EH (cell line): ENCODE data around the gene SP110.
A peak's percentile ranks its signal among the peaks of the same experiment; 100 is the strongest.
"Not testable (repeated sequence)": the region's sequence is repeated elsewhere in the genome, so short reads cannot be mapped to it uniquely, and the experiment has no call there.

ENCODE experiments used
- DNase-seq: peaks from one replicate; pipeline ENCODE4 v3.0.0-alpha.2; 2015; ENCODE audit warnings: low read depth

Gene SP110

DNA sequence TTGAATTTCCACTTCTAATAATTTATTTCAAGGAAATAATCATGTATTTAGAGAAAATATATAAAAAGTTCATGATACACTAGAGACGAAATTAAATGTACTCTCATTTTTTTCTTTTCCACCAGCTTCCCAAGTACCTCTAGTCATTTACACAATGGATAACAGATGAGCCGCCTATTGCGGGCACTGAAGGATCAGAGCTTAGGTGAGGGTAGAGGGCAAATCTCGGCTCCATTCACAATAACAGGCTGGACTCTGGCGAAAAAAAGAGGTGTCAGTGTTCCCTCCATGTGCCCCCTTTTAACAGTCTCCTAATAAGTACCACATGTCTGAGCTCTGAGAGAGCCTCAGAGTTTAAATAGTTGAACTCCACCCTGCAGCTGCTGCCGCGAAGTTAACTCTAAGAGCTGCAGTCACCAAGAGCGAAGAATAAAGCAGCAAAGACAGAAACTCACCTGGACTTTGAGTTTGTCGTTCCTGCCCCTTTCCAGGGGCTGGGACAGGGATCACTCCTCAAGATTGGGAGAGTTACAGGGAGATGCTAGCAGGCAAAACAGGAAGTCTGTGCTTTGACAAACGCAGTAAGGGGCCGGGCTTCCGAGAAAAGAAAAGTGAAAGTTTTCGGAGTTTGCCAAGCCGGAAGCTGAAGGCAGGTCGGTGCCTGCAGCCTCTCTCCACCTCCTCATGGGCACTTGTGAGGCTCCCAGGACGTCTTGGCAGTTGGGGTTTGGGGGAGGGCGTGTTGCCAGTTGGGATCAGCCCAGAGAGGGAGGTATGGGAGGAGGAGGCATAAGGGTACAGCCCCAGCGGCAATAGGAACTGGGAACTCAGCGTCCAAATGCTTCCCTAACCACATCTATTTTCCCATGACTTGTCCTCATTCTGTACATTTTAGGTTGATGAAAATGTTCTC is at the start of gene SP110:
Gene SP110 (minus strand): TSS at position 566 of the 913 bp plus-strand sequence. CDS start 3,057 bp downstream, outside the sequence.
- peak; percentile 93 for DNase-seq

DNA sequence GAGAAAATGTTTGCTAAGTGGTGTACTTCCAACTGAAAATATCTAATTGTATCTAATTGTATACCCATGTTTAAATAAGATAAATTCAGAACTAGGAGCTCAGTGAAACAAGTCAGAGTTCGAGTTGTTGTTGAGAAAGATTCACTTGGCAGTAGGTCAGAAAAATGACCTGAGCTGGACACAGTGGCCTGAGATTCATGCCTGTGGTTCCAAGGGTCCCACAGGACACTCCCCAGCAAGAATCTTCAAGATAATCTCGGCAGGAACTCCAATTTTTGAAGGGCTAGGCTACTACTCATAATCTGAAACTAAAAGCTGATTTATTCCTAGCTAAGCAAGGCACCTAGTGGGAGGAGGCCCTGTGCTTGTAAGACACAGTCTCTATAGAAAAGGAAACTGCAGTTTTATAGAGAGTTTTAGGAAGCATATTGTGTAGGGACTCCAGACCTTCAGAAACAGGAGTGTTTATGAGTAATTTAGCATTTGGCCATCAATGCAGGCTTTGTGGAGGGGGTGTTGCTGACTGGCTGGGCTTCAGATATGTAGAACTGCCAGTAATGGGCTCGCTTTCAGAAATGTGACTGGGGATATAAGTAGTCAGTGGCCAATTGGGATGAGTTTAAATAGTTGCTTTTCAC is 48.9 kb upstream of the SP110 start:
- no peak for DNase-seq

DNA sequence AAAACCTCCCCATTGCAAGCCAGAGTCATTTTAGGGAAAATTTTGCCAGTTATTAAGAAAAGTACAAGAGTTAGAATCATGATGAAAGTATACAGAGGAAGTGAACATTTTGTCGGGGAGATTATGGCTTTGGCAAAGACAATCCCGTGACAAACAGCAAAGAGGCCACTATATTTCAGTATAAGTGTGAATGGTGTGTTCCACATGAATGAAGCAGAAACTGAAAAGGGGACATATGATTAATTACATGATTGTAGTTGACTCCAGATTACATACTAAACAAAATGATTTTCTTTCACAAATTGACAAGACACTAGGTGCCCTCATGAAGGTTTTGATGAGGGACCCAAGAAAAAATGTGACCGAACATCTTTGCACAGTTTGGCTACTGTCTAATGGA is 47.8 kb upstream of the SP110 start:
- no peak for DNase-seq

DNA sequence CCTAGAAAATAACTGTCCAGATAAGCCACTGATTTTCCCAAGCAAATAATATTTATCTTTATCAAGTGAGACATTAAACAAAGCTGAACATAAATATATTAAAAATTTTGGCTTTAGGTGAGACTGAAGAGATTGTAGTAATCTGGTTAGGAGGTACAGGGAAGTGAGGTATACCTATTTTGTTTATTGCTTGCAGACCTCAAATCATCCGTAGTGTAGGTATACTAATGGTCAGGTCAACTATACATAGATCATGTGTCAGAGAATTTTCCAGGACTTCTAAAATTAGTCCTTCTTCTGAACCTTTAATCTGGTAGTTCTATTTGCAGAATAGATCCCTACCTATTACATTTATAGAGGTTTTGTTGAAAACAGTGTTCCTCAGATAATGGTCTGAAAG is 47.3 kb upstream of the SP110 start:
- DNase-seq, result no peak

DNA sequence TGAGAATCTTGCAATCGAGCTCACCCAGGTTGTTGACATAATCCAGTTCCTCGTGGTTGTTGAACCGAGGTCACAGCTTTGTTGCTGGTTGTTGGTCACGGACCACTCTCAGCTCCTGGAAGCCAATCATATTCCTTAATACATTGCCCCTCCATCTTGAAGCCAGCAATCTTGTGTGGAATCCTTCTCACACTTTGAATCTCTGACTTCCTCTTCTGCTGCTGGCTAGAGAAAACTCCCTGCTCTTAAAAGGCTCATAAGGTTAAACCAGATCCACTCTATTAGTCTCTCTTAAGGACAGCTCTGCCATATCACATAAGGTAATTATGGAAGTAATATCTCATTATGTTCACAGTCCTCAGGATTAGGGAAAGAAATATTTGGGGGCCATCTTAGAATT is 46.9 kb upstream of the SP110 start:
- DNase-seq, result no peak

DNA sequence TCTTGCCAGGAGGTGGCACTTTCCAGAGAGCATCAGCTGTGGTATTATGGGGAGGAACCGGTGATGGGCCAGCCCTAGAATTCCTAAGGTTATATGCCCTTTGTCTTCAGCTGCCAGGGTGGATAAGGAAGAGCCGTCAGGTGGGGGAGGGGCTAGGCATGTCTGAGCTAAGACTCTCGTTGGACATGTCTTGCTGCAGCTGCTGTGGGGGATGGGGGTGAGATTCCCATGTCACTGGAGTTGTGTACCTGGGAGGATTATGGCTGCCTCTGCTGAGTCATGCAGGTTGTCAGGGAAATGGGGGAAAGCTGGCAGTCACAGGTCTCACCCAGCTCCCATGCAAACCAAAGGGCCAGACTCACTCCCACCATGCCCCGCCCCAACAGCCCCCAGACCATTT is 45.2 kb upstream of the SP110 start:
- not testable (repeated sequence) for DNase-seq

DNA sequence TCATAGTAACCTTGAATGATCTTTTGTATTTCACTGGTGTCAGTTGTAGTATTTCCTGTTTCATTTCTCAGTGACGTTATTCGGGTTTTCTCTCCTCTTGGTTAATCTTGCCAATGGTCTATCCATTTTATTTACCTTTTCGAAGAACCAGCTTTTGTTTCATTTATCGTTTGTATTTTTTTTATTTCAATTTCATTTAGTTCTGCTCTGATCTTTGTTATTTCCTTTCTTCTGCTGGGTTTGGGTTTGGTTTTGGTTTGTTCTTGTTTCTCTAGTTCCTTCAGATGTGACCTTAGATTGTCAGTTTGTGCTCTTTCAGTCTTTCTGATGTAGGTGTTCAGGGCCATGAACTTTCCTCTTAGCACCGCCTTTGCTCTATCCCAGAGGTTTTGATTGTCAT is 42.5 kb upstream of the SP110 start:
- DNase-seq, result no peak

DNA sequence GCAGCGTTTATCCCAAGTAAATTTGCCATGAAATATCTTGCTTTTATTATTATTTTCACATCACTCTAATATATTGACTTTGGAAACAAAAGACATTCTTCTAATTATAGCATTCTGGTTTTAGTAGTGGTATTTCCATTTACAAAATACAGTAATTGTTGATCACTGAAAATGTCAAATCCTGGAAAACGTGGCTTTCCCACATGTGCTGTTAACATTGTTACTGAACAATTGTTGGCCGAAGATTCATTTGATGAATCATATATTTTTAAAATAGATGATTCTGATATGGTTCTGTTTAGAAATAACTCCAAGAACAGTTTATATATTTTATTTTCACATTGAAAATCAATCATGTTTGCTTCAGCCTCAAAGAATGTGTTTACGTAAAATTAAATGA is 38.7 kb upstream of the SP110 start:
- no peak for DNase-seq

DNA sequence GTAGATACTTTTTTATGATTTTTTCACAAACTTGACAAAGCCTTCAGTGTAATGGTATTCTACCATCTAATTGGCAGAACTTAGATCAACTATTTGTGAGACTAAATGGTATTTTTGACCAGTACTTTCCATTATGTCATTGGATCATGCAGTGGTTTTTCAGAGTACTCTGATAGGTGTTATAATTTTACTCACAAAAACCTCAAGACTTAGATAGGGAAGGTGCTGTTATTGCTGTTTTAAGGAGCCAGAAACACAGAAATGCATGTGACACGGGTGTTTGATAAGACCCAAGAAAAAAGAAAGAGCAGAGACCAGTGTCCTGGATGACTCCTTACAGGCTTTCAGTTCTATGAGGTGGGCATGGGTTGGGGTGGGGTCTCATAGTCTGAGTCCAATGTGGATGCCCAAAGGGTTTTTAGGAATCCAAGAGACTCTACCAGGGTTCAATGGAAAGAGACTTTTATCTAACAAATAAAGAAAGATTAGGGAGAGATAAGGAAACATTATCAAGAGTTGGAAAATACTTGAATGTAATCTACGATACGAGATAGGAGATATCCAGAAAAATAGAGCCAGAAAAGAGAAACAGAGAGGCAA is 37.0 kb upstream of the SP110 start:
- DNase-seq, result no peak

DNA sequence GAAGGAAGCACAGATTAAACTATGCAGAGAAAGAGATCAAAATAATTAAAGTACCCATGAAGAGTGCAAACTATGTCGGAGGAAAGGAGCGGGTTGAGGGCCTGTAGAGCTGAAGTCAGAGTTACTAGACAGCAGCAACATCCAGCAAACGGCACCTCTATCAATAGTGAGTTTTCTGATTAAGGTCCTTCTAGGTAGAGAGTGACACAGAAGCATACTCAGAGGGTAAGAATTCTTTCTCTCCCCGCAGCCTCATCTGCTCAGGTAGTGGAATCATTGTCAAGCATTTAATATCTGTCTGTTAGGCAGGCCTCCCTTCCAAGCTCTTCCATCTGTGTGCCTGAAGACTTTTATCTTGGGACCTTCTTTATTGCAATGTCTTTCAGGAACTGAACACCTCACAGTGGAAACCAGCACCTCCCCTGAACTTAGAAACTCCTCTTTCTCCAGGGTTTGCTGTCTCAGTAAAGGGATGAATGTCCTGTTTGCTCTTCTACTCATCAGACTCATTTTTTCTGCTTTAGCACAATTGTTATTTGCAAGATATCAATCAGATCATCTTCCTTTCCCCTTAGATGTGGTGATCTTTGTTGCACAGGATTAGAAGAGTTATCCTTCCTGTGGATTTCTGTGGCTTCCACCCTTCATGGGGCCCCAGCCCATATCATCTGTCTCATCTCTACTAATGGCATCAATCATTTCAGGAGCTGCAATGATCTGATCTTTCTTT is 34.5 kb upstream of the SP110 start:
- DNase-seq, result no peak

DNA sequence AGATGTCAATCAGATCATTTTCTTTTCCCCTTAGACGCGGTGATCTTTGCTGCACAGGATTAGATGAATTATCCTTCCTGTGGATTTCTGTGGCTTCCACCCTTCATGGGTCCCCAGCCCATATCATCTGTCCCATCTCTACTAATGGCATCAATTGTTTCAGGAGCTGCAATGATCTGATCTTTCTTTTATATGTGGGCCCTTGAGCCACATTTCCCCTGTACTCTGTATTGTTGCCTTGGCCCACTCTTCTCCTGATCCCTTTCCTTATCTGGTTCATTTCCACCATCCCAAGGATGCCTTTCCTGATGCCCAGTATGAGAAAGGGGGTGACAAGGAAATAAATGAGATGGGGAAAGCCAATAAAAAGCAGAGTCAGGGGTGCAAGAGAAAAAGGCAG is 30.4 kb upstream of the SP110 start:
- no peak for DNase-seq

DNA sequence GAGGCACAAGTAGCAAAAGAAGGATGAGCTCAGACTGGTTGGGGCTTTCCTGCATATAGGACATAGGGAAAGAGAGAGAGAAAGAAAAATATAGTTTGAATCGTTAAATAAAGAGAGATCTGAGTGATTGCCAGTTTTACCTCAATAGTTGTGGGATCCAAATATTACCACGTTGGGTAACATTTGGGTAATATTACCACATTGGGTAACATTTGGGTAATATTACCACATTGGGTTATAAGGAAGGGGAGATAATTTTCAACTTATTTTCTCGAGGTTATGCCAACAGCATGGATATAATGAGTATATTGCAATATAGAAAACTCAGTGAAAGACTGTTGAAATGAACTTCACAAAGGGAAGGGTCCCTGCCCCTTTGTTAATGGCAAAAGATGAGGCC is 26.4 kb upstream of the SP110 start:
- DNase-seq, result no peak

DNA sequence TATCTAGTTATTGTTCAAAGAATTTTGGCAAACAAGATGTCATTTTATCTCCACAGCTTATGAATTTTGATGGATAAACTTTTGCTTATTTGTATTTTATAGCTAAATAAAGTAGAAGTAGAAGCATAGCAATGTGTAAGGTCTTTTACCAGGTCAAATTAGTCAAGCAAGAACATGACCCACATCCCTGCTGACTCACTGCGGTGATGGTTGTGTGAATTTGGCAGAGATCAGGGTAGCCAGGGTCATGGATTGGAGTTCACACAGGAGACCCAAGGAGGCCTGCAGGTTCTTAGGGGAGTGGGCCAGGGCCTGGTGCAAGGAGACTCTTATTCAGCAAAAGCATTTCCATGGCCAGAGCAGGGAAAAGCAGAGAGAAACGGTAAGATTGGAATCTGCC is 24.4 kb upstream of the SP110 start:
- DNase-seq, result no peak

DNA sequence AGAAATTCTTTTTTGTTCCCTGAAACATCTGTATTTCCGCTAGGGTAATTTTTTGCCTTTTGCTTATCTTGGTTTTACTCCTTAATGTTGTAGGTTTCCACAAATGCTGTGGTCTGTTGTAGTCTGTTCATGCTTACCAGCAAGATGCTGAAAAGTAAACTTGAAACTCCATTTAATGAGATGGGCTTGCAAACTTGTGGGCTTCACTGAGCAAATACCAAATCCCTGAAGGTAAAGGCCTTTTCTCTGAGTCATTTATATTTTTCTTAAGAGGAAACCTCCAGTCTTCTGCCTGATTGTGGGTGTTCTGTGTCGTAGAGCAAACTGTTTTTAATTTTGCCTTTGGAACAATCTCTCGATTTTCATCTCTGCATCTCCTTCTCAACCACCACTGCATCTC is 15.1 kb upstream of the SP110 start:
- peak; percentile 4 for DNase-seq

DNA sequence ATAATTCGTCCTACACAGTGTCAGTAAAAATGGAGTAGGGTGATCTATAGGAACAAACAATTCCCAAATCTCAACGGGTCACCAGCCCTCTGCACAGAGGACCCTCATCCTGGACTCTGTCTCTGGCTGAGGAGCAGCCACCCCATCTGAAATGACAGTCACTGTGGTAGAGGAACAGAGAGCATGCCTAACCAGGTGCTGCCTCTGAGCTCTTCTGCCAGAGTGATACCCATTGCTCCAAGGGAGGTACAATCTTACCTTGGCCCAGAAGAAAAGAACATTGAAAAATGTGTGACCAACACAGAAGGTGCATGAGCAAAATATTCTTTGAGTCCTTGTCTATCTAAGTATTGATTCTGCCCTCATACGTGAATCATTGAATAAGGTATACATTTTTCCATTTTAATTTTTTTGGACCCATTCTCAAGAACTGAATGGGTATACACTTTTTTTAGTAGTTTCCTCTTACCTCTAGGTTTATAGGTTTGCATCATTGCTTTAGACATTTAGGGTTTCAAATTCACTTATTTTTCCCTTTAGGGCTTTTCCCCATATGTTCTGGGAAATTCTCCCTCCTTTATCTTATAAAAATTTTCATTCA is 14.4 kb upstream of the SP110 start:
- DNase-seq, result no peak

DNA sequence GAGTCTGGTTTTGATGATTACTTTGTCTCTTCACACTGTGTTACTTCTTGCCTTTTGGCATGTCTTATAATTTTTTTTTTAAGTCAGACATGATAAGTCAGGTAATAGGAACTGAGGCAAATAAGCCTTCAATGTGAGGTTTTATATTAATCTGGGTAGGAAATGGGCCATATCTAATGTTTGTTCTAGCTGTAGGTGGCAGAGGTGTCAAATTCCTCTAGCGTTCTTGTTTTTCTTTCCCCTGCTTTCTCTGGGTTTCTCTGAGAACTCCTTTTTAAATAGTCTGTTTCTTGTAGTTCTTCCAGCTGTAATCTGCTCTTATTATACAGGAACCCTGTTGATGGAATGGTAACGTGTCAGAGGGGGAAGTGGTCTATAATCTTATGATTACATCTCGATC is 11.5 kb upstream of the SP110 start:
- DNase-seq, result no peak

DNA sequence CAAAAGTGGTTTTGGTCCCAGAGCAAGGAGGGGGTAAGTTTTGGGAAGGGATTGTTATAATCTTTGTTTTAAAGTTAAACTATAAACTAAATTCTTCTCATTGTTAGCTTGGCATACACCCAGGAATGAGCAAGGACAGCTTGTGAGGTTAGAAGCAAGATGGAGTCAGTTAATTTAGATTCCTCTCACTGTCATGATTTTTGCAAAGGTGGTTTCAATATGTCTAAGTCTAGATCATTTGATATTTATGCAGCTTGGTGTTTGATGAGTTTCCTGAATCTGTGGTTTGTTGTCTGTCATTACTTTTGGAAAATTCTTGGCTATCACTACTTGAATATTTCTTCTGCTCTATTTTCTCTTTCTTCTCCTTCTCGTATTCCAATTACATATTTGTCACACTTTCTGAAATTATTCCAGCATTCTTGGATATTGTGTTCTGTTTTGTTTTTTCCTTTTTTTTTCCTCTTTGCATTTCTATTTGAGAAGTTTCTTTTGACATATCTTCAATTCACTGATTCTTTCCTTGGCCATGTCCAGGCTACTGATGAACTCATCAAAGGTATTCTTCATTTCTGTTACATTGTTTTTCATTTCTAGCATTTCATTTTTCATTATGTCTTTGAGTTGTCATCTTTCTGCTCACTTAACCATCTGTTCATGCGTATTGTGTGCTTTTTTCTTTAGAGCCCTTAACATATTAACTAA is 10.9 kb upstream of the SP110 start:
- peak; percentile 34 for DNase-seq

DNA sequence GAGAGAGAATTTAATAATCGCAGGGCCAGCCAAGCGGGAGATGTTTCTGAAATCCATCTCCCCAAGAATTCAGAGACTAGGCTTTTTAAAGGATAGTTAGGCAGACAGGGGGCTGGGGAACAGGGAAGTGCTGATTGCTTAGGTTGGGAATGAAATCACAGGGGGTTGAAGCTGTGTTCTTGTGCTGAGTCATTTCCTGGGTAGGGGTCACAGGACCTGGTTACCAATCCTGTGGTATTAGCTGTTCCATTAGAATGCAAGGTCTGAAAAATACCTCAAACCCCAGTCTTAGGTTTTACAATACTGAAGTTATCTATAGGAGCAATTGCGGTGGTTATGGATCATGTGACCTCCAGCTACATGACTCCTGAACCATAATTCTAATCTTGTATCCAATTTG is 10.3 kb upstream of the SP110 start:
- DNase-seq, result peak; percentile 61

DNA sequence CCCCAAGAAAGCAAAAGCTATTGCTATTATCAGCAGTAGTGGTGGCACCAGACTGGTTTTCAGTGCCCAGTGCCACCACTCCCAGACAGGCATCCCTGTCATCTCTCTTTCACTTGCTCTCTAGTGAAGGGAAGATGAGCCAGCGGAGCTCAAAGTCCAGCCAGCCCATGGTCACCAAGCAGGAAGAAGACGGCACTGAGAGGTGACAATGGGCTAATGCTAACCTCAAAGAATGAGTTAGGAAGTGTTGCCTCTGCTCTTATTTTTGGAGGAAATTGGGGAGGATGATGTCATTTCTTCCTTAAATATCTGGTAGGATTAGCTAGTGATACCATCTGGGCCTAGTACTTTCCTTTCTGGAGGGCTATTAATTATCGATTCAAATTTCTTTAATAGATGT is 7.4 kb upstream of the SP110 start:
- no peak for DNase-seq

DNA sequence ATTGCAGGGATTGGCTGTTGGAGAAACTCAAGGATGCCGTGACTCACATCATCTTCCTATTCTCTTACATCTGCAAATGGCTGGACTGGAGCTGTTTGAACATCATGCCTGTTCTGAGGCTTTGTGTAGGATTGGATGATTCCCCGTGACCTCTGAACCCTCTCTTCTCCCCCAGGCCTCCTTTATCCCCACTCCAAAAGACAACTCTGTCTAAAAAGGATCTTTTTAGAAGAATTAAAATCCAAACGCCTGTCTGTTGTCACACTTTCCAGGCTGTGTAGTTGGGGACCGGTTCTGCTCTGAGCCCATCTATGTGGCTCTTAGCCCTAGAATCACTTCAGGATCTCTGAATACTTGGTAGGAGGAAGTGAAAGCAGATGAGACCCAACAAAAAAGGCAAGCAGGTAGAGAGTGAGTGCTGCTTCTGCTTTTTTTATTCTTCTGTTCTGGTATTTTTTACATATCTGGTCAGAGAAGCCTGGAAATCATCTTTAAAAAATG is 6.3 kb upstream of the SP110 start:
- DNase-seq, result no peak

DNA sequence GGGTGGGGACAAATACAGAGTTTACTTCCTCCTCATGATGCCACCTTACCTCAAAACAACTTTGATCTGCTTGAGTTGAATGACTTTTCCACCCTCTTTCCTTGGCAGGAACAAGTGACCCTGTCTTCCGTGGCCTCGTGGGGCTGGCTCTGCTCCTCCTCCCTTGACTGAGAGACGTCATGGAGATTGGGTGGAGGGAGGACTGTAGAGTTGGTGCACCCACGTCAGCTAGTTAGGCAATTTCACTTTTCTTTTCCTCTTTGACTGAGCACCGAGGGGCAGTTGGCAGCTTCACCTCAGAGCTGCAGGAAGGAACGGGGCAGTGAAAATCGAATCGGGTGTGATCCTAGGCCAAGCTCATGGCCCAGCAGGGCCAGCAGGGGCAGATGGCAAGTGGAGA is 5.7 kb upstream of the SP110 start, which contains the start of gene SP140:
Gene SP140 (plus strand): TSS at position 251 of the 400 bp plus-strand sequence. CDS start 109 bp downstream, at position 360.
- DNase-seq, result no peak
